NCI-H524 treated with DMSO at 0.1 percent for 48 hours (cell line): ENCODE data around the gene IL32.

ENCODE experiments used
- DNase-seq: peaks from one replicate; lab custom pipeline; 2025; lab: John Stamatoyannopoulos, UW

The IL32 gene

DNA sequence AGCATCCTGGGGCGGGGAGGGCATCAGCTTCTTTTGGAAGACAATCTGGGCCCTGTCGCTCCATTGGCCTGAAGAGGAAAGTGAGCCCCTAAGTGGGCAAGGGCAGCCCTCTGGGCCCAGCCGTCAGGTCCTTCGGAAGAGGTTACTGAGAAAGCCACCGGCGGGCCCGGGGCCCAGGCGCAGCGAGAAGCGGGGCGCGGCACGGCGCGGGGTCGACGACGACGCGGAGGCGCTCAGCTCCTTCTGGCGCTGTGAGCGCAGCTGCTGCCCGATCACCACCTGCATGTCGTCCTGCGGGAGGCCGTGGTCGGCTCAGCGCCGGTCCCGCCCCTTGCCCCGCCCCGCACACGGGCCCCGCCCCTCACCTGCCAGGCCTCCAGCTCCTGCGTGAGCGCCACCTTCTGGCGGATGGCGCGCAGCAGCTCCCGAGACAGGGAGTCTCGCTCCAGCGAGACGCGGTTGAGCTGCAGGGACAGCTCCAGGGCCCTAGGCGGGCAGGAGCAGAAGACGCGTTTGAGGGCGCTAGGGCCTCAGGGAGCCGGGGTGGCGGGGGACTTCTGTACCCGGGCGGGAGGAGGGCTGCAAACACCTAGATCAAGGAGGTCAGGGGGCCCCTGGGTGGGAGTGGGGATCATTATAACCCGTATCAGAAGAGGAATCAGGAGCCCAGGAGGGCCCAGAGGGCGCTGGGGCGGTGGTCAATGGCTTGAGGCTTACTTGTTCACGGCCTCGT lies 37.3 kb upstream of the IL32 start:
- no peak for DNase-seq

DNA sequence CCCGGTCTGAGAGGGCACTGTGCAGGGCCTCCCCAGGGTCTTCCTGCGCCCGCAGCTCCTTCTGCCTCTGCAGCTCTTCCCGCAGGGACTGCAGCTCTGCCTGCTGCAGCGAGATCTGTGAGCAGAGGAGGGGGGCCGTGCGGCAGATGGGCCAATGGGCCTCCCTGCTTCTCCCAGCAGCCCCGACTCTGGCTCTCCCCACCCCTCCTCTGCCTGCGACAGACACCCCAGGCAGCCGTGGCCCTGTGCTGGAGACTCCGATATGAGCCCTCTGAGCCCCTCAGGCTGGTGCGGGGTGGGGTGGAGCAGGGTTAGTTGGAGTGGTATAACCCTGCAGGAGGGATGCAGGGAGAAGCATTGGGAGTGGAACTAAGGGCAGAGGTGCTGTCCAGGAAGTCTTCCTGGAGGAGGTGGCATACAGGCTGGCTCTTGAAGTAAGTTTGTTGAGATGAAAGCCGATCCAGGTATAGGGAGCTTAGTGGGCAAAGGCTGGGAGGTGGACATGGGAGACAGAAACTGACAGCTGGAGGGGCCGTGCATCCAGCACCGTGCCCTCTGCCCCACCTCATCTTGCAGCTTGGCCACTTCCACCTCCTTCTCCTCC lies 36.6 kb upstream of the IL32 start:
- DNase-seq = no peak

DNA sequence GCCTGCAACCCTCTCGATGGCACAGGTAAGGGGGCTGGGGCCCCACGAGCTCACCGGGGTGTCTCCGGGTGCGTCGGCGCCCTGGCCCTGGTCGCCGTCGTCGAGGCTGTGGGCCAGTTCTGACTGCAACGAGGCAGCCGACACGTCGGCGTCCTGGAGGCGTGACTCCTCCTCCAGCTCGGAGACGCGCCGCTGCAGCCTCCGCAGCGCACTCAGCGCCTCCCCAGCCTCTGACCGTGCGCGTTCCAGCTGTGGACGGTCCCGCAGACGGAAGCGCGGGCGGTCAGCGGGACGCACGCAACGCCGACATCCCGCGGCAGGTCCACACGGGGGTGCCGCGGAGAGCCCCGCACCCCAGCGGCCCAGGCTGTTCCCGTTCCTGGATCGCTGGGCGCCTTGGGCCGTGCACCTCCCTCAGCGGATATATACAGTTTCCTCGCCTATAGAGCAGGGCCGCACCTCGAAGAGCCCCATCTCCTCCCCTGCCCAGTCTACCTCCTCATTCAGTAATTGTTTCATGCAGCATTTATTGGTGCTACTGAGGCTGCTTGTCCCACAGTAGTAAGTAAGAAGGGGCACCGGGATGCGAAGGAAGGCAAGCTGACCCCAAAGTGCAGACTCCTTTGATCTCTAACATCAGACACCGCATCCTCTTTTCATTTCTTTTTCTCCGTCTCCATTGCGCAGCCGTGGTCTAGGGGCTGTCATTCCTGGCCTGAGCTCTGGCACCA lies 35.8 kb upstream of the IL32 start:
- DNase-seq = no peak

DNA sequence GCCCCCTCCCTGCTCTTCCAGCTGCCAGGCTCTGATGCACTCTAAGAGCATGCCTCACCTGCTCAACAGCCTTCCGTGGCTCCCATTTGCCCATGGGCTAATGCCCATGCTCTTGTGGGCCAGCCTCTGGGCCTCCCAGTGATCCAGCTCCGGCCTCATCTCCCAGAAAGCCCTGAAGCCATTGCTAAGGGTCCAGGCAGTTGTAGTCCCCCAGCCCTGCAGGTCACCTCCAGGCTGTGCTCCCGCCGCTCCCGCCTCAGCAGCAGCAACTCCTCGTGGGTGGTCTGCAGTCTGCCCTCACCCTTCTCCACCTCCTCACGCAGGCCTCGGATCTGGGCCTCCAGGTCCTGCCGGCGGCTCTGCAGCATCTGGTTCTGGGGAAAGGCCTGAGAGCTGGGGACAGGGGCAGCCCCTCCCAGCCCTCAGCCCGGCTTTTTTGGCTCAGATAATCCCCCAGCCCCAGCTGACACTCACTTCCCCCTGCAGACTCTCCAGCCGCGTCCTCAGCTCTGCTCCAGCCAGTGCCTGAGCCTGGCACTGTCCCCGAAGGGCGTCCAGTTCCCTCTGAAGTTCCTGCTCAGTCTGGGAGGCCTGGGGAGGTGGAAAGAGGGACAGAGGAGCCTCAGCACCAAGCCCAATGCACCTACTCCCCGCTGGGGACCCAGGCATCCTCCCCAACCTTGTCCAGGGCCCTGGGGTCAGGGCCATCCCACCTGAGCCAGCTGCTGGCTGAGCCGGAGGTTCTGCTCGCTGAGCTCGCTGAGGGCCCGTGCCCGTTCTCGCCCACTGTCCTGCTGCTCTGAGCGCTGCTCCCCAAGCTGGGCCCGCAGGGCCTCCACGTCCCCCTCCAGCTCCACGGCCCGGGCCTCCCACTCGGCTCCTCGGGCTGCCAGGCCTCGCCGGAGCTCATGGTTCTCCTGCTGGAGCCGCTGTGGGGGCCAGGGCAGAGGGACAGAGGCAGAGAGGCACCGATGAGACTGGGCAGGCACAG lies 34.9 kb upstream of the IL32 start:
- no peak for DNase-seq

DNA sequence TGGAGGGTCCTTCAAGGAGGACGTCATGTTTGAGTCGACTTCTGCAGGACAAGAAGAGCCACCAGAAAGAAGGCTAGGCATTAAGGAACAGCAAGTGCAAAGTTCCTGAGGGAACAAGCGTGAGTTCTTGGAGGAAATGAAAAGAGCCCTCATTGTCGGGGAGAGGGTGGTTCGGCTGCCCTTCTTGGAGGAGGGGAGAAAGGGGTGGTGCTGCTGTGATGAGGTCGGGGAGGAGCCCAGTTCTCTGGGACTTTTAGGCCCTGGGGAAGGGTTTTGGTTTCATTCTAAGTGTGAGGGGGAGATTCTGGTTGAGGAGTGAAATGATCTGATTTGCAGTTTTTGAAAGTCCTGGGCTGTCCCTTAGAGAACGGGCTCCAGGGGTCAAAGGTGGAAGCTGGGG lies 32.8 kb upstream of the IL32 start:
- DNase-seq = no peak

DNA sequence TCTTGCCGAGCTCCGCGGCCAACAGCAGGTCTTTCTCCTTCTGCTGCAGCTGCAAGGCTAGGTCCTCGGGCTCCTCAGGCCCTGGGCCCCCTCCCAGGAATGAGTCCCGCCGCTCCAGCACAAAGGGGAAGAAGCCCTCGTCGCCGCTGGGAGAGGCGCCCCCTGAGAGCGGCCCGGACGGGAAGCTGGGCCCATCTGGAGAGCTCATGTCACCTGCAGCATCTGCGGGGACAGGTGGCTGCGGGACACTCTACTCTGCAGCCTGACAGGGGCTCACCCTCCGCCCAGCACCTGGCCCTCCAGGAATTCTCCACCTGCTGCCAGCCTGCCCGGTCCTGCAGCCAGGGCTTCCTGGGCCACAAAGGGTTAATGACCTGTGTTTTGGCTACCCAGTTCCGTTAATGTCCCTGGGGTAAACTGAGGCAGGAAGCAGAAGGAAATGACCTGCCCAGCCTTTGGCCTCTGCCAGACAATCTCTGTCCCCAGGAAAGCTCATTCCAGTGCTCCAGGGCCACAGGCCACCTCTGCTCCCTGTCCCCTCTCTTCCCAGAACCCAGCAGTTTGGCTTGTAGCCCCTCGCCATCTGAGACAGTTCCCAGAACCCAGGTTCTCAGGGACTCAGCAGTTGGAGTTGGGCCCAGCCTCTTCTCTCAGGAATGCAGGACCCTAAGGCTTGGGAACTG lies 30.0 kb upstream of the IL32 start:
- no peak for DNase-seq

DNA sequence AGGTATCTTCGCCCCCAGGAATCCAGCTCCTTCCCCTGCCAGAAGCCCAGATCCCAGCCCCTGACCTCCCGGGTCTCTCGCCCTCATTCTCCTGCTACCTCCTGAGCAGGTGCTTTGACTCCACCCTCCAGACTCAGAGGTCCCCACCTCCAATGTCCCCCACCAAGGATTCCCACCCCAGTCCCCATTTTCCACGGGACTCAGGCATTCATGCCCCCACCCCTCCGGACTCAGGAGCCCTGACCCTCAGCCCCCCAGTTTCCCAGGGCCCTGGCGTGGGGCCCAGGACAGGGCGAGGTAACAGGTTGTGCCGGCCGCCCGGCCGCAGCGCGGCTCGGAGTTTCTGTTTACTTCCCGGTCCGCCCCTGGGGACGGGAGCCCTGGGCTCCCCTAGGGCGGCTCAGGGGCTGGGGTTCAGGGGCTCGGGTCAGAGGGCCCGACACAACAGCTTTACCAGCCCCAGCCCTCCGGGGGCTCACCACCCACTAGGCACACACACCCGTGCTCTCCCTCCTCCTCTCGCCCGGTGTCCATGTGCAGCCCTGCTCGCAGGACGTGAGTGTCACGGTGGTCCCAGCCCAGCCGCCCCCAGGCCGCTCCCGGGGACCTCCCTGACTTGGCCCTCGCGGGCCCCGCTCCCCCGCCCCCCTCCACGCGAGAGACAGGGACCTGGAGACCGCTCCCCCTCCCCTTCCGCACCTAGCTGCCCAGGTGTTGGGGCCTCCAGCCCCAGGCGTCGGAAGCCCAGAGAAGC lies 29.3 kb upstream of the IL32 start:
- no peak for DNase-seq

DNA sequence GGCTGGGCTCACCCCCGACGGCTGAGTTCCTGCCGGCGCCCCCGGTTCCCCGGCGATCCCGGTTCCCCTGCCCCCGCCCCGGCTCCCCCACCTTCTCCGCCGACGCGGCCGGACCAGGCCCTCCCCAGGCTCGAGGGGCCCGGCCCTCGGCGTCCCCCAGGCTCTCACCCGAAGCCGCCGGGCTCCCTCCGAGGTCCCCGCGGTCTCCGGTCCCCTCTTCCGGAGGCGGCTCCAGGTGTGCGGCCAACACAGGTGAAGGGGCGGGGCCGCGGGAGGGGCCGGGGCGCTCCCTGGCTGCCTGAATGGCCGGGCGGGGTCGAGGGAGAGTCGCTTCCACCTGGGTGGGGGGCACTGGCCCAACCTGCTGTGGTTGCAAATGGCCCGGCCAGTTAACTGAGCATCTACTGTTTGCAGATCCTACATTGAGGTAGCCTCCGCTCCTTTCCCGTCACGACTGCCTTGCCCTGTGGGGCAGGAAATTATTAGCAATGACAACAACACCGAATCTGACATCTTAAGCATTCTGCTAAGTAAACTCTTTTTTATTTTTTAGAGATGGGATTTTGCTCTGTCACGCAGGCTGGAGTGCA lies 28.6 kb upstream of the IL32 start, which contains the start of gene BICDL2:
BICDL2 (minus strand) TSS at position 219 of the 590 bp plus-strand sequence. CDS start 1,448 bp downstream, outside the sequence.
- no peak for DNase-seq

DNA sequence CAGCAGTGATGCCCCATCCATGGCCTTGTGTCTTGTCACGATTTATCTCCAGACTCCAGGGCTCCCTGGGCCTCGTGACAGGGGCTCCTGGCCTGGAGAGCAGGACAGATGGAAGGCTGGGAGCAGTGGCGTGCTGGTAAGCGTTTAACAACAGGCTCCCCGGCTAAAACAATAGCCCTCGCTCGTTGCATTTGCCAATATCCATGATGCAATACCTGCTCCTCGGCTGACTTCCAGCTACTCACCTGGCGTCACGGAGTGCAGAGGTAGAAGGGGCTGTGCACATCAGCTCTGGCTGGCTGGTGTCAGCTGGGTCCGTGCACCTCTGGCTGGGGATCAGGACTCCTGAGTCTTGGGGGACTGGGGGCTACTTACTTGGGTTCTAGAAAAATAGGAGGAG lies 27.2 kb upstream of the IL32 start:
- DNase-seq = no peak

DNA sequence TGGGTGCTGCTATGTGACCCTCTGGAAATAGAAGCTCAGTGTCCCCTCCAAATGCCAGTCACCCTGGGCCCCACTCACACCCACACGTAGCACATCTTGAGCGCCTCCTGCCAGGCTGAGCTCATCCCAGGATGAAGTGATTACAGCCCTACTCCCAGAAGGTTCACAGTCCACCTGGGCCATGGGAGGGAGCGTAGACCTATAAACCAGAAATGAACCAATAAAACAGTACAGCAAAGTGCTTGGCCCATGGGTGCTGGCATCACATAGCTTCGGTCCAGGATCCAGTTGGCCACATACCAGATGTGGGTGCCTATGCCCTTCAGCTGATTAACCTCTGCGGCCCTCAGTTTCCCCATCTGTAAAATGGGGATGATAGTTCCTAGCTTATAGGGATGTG lies 26.5 kb upstream of the IL32 start:
- no peak for DNase-seq

DNA sequence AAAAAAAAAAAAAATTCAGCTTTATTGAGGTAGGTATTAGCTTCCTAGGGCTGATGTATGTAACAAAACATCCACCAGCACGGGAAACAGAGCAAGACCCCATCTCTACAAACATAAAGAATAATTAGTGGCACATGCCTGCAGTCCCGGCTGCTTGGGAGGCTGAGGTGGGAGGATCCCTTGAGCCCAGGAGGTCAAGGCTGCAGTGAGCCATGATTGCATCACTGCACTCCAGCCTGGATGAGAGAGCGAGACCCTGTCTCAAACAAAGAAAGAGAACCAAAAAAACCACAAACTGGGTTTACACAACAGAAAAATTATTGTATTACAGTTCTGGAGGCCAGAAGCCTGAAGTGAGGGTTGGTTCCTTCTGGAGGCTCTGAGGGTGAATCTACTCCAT lies 23.1 kb upstream of the IL32 start:
- no peak for DNase-seq

DNA sequence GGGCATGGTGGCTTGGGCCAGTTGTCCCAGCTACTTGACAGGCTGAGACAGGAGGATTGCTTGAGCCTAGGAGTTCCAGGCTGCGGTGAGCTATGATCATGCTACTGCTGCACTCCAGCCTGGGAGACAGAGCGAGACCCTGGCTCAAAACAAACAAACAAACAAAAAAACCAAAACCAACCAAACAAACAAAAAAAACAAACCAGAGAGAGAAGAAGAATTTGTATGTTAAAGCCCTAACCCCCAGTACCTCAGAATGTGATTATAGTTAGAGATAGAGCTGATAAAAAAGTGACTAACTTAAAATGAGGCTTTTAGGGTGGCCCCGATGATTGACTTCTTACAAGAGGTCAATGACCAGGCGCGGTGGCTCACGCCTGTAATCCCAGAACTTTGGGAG lies 20.7 kb upstream of the IL32 start:
- DNase-seq = no peak

DNA sequence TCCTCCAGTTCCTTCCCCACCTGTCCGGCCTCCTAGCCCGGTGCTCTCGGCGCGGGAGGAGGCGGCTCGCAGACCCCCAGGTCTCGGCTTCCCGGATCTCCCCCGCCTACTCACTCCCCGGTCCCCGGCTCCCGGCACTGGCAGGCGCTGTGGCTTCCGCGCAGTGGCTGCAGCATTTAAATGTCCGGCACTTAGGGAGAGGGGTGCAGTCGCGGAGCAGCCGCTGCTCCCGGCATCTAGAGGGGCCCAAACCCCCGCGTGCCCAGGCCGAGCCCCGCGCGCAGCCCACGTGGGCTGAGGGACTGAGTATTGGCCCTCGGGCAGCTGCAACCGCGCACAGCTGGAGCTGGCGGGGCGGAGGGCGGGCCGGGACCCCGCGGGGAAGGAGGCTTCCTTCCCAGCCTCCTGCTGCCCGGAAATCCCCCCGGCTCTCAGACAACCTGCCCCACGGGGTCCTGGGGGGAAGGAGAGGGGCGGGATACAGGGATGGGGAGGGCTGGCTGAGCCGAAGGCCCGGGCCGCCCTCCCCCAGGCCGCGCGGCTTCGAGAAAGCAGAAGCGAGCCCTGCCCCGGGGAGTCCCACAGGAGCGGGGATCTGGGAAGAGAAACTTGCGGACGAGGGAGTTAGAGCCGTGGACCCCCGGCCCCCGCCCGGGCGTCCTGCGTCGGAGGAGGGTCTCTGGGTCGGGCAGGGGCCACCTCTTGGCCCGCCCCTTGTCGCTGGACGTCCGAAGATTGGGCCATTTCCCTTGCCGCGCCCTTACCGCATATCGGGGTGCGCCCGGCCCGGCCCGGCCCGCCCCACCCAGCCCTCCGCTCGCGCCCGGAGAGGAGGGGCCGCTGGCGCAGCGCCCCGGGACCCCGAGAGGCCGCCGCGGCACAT lies 19.4 kb upstream of the IL32 start, which contains the start of gene MMP25:
MMP25 (plus strand) TSS at position 804 of the 883 bp plus-strand sequence. CDS start 357 bp downstream, outside the sequence.
- DNase-seq = no peak

DNA sequence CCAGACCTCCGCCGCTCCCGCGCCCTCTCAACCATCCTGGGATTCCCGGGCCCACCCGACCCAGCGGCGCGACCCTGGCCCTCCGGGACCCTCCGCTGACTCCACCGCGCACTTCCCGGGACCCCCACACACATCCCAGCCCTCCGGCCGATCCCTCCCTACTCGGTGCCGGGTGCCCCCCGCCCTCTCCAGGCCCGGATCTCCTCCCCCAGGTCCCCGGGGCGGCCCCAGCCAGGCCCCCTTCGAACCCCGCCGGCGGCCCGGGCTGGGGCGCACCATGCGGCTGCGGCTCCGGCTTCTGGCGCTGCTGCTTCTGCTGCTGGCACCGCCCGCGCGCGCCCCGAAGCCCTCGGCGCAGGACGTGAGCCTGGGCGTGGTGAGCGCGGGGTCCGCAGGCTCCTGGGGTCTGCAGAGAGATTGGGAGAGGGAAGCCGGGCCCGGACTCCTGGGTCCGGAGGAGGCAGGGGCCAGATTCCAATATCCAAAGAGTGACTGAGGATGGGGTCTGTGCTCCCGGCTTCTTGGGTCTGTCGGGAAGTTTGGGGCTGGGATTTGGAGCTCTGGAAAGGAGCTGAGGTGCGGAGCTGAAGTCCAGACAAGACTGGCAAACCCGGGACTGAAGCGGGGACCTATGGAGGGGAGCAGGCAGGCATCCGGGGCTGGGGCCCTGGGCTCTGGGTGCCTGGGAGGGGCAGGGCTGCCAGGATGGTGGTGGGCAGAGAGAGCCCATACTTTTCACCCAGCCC lies 18.6 kb upstream of the IL32 start:
- no peak for DNase-seq

DNA sequence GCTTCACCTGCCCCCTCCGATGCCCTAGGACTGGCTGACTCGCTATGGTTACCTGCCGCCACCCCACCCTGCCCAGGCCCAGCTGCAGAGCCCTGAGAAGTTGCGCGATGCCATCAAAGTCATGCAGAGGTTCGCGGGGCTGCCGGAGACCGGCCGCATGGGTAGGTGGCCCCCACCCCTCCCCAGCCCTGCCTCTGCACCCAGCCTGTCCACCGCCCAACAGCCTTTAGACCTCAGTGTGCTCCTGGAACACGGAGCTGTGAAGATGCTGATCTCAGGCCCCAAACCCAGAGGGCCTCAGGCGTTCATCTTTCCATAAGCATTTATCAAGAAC lies 18.1 kb upstream of the IL32 start:
- DNase-seq = no peak

DNA sequence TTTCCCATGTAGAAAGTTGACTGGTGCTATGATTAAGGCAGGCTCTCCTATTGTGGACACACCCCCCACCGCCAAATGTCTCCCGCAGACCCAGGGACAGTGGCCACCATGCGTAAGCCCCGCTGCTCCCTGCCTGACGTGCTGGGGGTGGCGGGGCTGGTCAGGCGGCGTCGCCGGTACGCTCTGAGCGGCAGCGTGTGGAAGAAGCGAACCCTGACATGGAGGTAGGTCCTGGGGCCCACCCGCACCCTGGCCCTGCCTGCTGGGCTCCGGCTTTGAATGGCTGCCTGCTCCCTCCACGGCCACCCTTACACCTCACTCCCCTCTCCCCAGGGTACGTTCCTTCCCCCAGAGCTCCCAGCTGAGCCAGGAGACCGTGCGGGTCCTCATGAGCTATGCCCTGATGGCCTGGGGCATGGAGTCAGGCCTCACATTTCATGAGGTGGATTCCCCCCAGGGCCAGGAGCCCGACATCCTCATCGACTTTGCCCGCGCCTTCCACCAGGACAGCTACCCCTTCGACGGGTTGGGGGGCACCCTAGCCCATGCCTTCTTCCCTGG lies 15.4 kb upstream of the IL32 start:
- DNase-seq = no peak

DNA sequence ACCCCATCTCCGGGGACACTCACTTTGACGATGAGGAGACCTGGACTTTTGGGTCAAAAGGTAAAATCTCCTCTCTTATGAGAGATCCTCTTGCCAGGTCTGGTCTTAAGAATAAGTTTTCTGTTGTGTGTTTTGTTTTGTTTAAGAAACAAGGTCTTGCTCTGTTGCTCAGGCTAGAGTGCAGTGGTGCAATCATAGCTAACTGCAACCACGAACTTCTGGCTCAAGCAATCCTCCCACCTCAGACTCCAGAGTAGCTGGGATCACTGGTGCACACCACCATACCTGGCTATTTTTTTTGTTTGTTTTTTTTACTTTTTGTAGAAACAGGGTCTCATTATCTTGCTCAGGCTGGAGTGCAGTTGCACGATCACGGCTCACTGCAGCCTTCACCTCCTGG lies 15.0 kb upstream of the IL32 start:
- no peak for DNase-seq

DNA sequence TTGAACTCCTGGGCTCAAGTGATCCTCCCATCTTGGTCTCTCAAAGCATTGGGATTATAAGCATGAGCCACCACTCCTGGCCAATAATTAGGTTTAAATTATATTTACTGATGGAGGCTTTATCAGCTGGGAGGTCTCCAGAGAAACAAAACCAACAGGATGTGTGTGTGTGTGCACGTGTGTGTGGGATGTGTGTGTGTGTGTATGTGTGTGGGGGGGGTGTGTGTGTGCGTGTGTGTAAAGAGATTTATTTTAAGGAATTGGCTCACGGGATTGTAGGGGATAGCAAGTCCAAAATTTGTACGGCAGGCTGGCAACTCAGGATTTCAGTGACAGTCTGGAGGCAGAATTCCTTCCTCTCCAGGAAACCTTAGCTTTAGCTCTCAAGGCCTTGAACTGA lies 14.4 kb upstream of the IL32 start:
- no peak for DNase-seq
